Kidney epithelial cell (primary cell): ENCODE results near the gene ENTHD1. TPM values are rescaled to one million over a fixed set of nuclear protein-coding genes. Genes with fewer than 3 reads are reported as not detected.

Experiments
- DNase-seq: peaks from one replicate; pipeline ENCODE4 v3.0.0-alpha.2; 2010; ENCODE audit warnings: low read depth
- H3K27me3 ChIP-seq: 2 replicates; pipeline ENCODE4 v1.6.0; 2011; ENCODE audit warnings: low read length; ENCODE audit not compliant: control insufficient read depth, insufficient read depth
- H3K36me3 ChIP-seq: 2 replicates; pipeline ENCODE4 v1.5.1; 2011; ENCODE audit warnings: low read length; ENCODE audit not compliant: control insufficient read depth, insufficient read depth
- H3K4me3 ChIP-seq: 2 replicates; pipeline ENCODE4 v1.5.1; 2011; ENCODE audit warnings: low read depth, mild to moderate bottlenecking, control low read depth, low read length
- CTCF ChIP-seq: IDR thresholded peaks from 2 replicates; pipeline ENCODE4 v1.5.1; 2011; ENCODE audit warnings: mild to moderate bottlenecking, moderate library complexity, low read length, control low read depth, inconsistent platforms; ENCODE audit not compliant: insufficient read depth, poor library complexity, severe bottlenecking
- total RNA-seq: library from RNA; depleted of rRNA; stranded (reverse); fragments of >200 nt; gene quantifications from 2 replicates; pipeline ENCODE4 v1.2.3, GENCODE V29; 2015

The ENTHD1 gene
- total RNA-seq, 1 donor from 2014 or later = not detected

DNA sequence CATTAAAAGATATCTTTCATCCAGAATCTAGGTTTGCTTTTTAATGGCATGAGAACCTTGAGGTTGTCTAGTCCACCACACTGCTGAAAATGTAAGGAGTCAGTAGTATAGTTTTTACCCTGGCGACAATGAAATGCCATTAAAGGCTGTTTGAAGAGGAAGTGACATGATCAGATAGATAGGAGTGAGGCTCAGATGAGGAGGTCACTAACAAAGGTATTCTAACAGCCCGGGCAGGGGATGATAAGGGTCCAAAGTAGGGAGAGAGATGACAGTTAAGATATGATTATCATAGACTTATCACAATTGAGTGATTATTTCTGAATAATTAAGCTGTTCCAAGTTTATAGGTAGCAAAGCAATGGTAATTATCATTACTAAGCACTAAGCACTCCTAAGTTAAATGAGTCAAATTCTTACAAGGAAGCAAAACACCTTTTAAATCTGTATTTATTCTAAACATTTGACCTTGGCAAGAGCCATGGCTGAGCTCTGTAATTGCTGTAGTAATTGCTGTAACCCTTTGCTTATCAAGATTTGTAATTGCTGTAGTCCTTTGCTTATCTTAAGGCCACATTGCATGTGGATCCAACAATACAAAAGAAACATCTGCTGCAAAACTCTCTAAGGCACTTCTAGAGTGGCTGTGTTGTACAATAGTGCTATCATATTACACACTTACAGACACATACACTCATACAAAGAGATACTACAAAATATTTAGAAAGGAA lies 92.6 kb downstream of the ENTHD1 start:
- no peak for DNase-seq
- Histone ChIP-seq H3K36me3 (no peaks in the 10 kb centered on the region), H3K27me3 (peaks cover 7% of the 10 kb centered on the region), H3K4me3 (no peak overlapping the region)
- TF ChIP-seq CTCF = no peak

- H3K36me3 ChIP-seq = no peaks in the 10 kb centered on the region
- H3K27me3 ChIP-seq = no peaks in the 10 kb centered on the region
- DNase-seq = no peak
- H3K4me3 ChIP-seq = no peak overlapping the region
- TF ChIP-seq CTCF = no peak
Observed at GRCh38 chr22:39797528-39798147, 95.9 kb downstream of the ENTHD1 start.

GRCh38 chr22:39789788-39790187 lies 103.8 kb downstream of the ENTHD1 start:
- Histone ChIP-seq H3K27me3 (peaks cover 3% of the 10 kb centered on the region), H3K36me3 (no peaks in the 10 kb centered on the region), H3K4me3 (no peak overlapping the region)
- no peak for DNase-seq
- no peak for TF ChIP-seq CTCF

DNA sequence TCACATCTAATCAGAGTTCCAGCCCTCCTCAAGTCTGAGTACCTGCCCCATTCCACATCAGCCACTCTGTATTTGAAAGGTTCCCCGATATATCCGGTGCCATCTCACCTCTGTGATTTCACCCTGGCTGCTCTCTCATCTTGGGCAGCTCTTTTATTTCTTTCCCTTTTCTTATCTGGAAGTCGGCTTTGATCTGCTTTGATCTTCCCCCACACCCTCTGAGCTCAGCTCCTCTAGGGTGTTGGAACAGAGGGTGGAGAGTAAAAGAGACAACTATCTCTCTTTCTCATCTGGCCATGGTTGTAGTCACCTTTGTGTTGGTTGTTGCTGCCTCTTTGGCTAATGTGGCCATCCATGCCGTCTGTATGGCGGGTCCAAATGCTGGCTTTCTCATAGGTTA lies 108.3 kb downstream of the ENTHD1 start:
- H3K4me3 ChIP-seq = no peak overlapping the region
- H3K36me3 ChIP-seq = no peaks in the 10 kb centered on the region
- peaks cover 3% of the 10 kb centered on the region for H3K27me3 ChIP-seq
- DNase-seq = no peak
- no peak for TF ChIP-seq CTCF

GRCh38 chr22:39777716-39778454 lies 115.7 kb downstream of the ENTHD1 start:
- Histone ChIP-seq H3K27me3 (peaks cover 2% of the 10 kb centered on the region), H3K4me3 (no peak overlapping the region), H3K36me3 (no peaks in the 10 kb centered on the region)
- no peak for TF ChIP-seq CTCF
- no peak for DNase-seq
